ENCODE measurements around the gene MTAP.
"Not testable (repeated sequence)": the region's sequence is repeated elsewhere in the genome, so short reads cannot be mapped to it uniquely, and the experiment has no call there.

Gene MTAP

DNA sequence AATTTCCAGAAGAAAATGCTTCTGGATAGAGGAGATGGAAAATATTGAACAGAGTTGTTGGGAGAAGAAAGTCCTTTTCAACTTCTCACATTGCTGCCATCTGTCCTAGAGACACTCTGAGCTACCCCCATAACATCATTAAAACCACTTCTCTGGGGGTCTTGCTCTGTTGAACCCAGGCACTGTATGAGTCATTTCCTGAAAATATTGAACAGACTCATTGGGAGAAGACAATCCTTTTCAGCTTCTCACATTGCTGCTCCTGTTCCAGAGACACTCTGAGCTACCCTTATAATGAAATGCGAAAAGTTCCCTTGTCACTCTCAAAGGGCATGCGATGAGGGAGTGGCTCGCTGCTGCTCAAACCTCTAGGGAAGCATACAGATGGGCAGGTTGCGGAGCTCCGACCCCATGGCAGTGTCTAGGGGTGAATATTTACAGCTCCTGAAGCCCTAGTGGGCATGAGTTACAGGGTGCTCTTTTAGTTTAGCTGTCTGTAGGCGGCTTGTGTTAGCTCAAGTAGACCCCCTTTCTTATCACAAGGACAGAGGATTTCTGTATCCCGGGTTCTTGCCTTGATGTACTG lies 101.0 kb downstream of the MTAP start:
- no peak overlapping the region for H3K27ac ChIP-seq
- DNase-seq (ENCODE audit: low read depth, low spot score): no peak

DNA sequence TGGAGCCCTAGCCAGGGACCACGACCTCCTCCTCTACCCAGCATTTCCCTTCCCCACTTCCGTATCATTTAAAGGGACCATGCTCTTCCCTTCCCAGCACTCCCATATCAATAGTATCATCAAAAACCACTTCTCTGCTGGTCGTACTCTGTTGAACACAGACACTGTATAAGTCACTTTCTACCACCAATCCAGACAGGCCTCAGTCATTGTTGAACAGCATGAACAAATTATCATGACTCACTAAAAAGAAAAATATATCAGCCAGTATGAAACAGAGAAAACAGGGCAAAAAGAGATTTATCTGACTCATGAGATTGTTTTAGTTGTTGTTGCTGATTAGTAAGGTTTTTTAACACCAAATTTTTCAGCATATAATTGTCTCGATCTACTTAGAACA lies 101.9 kb downstream of the MTAP start:
- no peak overlapping the region for H3K27ac ChIP-seq
- no peak for DNase-seq (ENCODE audit: low read depth, low spot score)

DNA sequence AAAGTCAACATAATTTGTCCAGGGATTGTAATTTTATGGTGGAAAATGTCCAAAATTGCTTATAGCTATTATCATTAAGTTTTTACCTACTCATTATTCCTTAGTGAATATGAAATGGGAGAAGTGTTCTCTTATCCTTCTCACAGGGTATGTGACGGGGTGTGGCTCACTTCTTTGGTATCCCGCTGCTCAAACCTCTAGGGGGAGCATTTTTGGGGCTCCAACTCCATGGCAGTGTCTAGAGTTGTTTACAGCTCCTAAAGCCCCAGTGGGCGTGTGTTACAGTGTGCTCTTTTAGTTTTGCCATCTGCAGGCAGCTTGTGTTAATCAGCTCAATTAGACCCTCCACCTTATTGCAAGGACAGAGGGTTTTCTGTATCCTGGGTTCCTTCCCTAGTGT lies 102.3 kb downstream of the MTAP start:
- H3K27ac ChIP-seq: no peak overlapping the region
- no peak for DNase-seq (ENCODE audit: low read depth, low spot score)

- H3K27ac ChIP-seq: no peak overlapping the region
- DNase-seq (ENCODE audit: low read depth, low spot score): no peak
Observed at GRCh38 chr9:21906213-21906612, 103.8 kb downstream of the MTAP start.

- no peak overlapping the region for H3K27ac ChIP-seq
- no peak for DNase-seq (ENCODE audit: low read depth, low spot score)
Observed at GRCh38 chr9:21906881-21907280, 104.4 kb downstream of the MTAP start.

DNA sequence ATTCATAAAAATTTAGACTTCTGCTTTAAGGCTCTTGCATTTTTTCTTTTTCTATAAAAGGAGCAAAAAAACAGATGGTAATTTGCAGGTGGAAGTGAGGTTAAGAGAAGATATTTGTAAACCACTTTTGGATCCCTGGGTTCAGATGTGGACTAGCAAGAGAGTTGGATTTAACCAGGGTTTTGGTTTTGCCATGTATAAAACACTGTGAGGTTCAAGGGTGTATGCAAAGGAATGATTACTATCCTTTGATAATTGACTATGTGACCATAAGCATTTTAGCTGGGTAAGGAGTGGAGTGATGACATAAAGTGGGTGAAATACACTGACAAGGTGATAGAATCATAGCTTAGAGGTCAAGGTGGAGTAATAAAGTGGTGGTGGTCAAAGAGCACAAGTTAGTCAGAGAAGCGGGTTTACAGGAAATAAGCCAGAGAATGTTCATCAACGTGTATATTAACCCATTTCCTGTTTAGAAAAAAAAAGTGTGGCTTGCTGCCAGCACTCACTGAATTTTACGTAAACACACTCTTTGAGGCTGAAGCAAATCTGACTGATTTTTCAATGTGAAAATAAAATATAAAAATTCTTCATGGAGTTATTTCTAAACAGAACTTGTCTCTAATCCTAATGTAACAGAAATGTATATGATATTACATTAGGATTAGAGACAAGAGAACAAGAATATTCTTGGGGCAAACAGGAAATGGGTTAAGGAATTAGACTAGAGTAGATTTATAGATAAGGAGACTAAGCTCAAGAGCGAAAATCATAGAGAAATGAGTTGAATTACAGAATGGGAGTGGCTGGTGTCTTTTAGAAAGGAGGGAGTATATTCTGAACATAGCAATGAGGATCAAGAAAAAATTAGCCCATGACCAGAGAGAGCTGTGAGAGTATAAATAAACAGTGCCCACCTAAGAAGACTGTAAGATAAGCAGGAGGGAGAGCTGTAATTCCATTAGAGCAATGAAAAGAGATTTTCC lies 117.2 kb downstream of the MTAP start:
- peak overlapping the region; percentile 54 for H3K27ac ChIP-seq
- DNase-seq (ENCODE audit: low read depth, low spot score): no peak

DNA sequence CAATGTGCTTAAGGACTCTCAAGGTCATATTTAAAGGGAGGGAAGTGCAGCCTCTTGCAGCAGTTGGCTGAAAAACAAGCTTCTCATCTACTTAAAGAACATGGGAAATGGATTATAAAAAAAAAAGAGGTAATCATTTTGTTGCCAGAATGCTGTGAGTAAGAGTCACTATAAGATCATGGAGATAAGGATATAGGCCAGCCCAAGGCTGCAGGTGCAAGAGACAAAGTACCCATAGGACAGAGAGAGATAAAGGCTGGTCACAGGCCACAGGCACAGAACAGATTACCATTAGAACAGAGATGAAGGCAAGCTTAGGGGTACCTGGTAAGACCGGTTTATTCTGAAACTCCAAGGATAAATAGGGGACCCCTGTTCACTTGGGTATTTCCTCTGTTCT lies 121.3 kb downstream of the MTAP start:
- DNase-seq (ENCODE audit: low read depth, low spot score): no peak
- H3K27ac ChIP-seq: no peak overlapping the region

DNA sequence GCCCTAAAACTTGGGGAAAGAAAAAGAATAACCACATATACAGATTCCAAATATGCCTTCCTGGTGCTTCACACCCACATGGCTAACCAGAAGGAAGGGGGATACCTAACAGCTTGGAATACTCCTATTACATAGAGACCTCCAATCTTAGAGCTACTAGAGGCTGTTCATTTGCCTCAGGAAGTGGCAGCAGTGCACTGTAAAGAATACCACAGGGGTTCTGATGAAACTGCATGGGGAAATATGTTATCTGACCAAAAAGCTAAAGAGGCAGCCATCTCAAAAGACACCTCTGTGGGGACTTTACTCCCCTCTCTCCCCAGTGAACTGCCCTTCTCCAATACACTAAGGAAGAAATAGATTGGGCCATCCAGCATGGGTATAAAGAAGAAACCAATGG lies 125.3 kb downstream of the MTAP start:
- DNase-seq (ENCODE audit: low read depth, low spot score): no peak
- H3K27ac ChIP-seq: no peak overlapping the region

- no peak for DNase-seq (ENCODE audit: low read depth, low spot score)
Observed at GRCh38 chr9:21931428-21931827, 129.0 kb downstream of the MTAP start.

GRCh38 chr9:21933281-21933680 lies 130.8 kb downstream of the MTAP start:
- peak overlapping the region; percentile 40 for H3K27ac ChIP-seq
- DNase-seq (ENCODE audit: low read depth, low spot score): no peak

More at GRCh38 chr9:21931428-21931827, 129.0 kb downstream of the MTAP start:
- H3K27ac ChIP-seq: no peak overlapping the region

GRCh38 chr9:21933865-21934264 lies 131.4 kb downstream of the MTAP start:
- peak overlapping the region; percentile 40 for H3K27ac ChIP-seq
- no peak for DNase-seq (ENCODE audit: low read depth, low spot score)

- no peak for DNase-seq (ENCODE audit: low read depth, low spot score)
Observed at GRCh38 chr9:21935631-21936030, 133.2 kb downstream of the MTAP start.

DNA sequence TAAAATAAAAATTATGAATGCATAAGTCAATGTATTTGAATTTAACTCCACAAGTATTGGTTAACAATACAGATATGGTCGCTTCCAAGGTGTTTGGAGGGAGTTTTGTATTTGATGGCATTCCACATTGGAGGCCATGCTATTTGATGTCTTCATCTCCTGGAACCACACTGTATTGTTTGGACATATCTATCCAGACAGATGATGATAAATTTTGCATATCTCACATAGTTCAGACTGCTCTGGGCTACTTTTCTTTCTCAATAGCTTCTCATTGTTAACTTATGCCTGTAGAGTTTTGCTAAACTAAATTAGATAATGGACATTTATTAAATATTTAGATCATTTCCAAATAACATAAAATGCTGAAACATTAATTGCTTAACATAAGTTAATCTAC lies 133.7 kb downstream of the MTAP start:
- DNase-seq (ENCODE audit: low read depth, low spot score): no peak

More at GRCh38 chr9:21935631-21936030, 133.2 kb downstream of the MTAP start:
- H3K27ac ChIP-seq: no peak overlapping the region

GRCh38 chr9:21941337-21941995 lies 139.0 kb downstream of the MTAP start:
- no peak overlapping the region for H3K27ac ChIP-seq
- no peak for DNase-seq (ENCODE audit: low read depth, low spot score)

More for the DNA sequence above, 133.7 kb downstream of the MTAP start:
- no peak overlapping the region for H3K27ac ChIP-seq

DNA sequence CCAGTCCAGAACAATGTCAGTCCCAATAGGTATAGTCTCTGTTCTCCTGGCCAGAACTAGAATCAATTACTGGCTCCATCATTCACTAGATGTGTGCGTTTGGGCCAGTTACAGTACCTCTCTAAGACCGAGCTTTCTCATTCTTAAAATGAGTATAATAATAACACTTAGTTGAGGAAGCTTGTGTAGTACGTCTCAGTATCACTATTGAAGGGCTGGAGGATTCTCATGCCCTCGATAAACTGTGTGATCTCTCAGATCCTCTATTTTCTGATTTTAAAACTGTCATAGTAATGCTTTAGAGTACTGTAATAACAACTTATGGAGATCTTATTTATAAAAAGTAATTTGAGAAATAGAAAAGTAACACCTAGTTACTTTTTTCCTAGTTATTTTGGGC lies 141.0 kb downstream of the MTAP start:
- no peak for DNase-seq (ENCODE audit: low read depth, low spot score)
- H3K27ac ChIP-seq: no peak overlapping the region

DNA sequence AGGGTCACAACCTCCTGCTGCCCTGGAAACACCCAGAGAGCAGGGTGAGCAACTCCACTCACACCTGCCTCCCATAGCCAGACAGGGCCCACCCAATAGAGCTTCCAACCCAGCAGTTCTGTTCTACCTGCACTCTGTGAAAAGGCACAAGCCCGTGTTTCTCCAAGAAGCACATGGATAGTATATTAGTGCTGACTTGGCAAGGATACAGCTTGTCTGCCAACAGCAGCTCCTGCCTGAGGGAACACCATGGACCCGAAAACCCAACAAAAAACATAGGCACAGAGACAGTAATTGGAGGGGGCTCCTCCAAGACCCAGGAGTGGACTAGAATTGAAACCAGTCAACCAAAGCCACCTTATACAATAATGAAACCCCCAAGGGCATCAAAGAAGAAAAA lies 143.2 kb downstream of the MTAP start:
- no peak for DNase-seq (ENCODE audit: low read depth, low spot score)
- no peak overlapping the region for H3K27ac ChIP-seq

DNA sequence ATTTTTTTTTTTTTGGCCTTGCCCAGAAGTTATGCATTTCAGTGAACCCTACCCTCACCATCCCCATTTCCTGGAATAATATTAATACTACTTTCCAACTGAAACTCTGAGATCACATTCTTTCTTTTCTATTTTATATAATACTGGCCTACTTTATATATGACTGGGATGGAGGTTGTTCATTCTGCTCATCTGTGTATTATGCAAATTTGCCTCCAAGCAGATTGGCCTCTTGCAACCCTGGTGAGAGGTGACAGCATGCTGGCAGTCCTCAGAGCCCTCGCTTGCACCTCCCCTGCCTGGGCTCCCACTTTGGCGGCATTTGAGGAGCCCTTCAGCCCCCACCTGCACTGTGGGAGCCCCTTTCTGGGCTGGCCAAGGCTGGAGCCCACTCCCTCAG lies 156.4 kb downstream of the MTAP start:
- no peak overlapping the region for H3K27ac ChIP-seq
- DNase-seq (ENCODE audit: low read depth, low spot score): no peak

DNA sequence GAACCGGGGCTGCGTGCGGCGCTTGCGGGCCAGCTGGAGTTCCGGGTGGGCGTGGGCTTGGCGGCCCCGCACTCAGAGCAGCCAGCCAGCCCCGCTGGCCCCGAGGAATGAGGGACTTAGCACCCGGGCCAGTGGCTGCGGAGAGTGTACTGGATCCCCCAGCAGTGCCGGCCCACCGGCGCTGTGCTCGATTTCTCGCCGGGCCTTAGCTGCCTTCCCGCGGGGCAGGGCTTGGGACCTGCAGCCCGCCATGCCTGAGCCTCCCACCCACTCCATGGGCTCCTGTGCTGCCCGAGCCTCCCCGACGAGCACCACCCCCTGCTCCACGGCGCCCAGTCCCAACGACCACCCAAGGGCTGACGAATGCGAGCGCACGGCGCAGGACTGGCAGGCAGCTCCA lies 156.8 kb downstream of the MTAP start:
- DNase-seq (ENCODE audit: low read depth, low spot score); H3K27ac ChIP-seq: not testable (repeated sequence)

- H3K27ac ChIP-seq: no peak overlapping the region
- no peak for DNase-seq (ENCODE audit: low read depth, low spot score)
Observed at GRCh38 chr9:21961569-21961968, 159.1 kb downstream of the MTAP start.

DNA sequence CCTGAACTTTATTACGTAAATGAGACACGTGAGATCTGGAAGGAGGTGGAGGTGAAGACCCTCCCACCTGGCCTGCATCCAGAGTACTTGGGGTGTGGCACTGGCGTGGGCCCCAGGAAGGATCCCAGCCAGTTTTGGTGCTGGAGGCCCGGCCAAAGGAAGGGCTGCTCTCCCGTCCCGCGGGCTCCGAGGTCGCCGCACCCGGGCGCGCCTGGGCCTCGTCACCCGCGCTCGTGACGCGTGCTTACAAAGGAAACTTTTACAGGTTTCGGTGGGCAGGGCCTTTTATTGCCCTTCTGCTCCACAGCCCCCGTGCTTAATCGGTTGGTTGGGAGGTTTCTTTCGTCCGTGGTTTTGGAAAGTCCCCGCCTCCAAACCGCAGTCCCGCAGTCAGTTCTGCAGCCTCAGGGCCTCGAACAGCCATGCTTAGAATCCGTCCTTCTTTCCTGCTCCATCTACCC lies 162.5 kb downstream of the MTAP start:
- H3K27ac ChIP-seq: peak overlapping the region; percentile 48
- DNase-seq (ENCODE audit: low read depth, low spot score): peak; percentile 44

DNA sequence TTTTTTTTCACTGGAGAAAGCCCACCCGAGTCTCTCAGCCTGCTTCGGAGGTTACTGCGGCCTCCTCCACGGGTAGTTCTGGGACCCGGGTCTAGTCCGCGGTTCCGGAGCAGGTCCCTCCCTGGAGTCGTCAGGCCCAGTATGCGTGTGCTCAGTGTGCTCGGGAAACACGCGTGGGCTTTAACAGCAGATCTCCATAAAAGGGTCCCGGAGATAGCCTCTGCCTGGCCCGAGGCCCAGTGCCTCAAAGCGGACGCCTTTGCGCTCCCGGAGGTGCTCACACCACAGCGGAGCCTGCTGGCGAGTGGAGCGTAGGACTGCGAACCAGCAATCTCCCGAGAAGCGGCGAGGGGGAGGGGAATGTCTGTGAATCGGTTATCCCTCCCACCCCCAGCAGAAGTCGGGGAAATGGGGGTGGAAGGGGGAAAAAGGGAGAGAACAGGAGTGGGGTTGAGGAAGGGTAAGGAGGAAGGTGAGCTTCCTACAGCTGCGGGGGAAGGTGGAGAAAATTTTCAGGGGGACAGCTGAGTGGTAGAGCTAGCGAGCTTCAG lies 163.0 kb downstream of the MTAP start:
- peak overlapping the region; percentile 48 for H3K27ac ChIP-seq
- DNase-seq (ENCODE audit: low read depth, low spot score): peak; percentile 24

Data from epithelial cell of prostate (primary cell).